ENCODE data around the gene ENTHD1. TPM values are rescaled to one million over a fixed set of nuclear protein-coding genes. Genes with fewer than 3 reads are reported as not detected.

Gene ENTHD1
- total RNA-seq, 2 experiments from 2014 or later, result 0.34 TPM

- ATAC-seq, result no peak
- intact Hi-C loops (cut with micrococcal nuclease), result no loop called here
- H3K27ac Mint-ChIP-seq, result no peak overlapping the region
- no peak overlapping the region for H3K4me3 Mint-ChIP-seq
- TF ChIP-seq CTCF (IDR thresholded peaks at IDR 0.05), result no peak
- no peaks in the 10 kb centered on the region for H3K9me3 Mint-ChIP-seq
- no peaks in the 10 kb centered on the region for H3K4me1 Mint-ChIP-seq (ENCODE audit: low read depth)
- H3K27me3 Mint-ChIP-seq, result peaks cover 3% of the 10 kb centered on the region
- ChIA-PET CTCF (interaction anchor here (1.5 kb wide), 1 partner anchor 164 kb away, joined by 3 read pairs; no protein-coding TSS in a partner anchor), POLR2A (no interaction called here)
- DNase-seq, result no peak
- no peaks in the 10 kb centered on the region for H3K36me3 Mint-ChIP-seq (ENCODE audit: low read depth)
Measured at GRCh38 chr22:39707816-39708215, 185.7 kb downstream of the ENTHD1 start.

- intact Hi-C loops (cut with micrococcal nuclease), result no loop called here
- ATAC-seq (no peak), DNase-seq (no peak)
- no peak for TF ChIP-seq CTCF (IDR thresholded peaks at IDR 0.05)
- Mint-ChIP-seq H3K4me3 (no peak overlapping the region), H3K9me3 (no peaks in the 10 kb centered on the region), H3K27me3 (peaks cover 3% of the 10 kb centered on the region), H3K36me3 (ENCODE audit: low read depth) (no peaks in the 10 kb centered on the region), H3K27ac (no peak overlapping the region), H3K4me1 (ENCODE audit: low read depth) (no peaks in the 10 kb centered on the region)
- ChIA-PET POLR2A (no interaction called here), CTCF (interaction anchor here (1.5 kb wide), 1 partner anchor 164 kb away, joined by 3 read pairs; no protein-coding TSS in a partner anchor)
Measured at GRCh38 chr22:39707351-39707750, 186.2 kb downstream of the ENTHD1 start.

GRCh38 chr22:39706376-39707140 lies 187.0 kb downstream of the ENTHD1 start:
- intact Hi-C loops (cut with micrococcal nuclease), result no loop called here
- Mint-ChIP-seq H3K27ac (no peak overlapping the region), H3K36me3 (ENCODE audit: low read depth) (no peaks in the 10 kb centered on the region), H3K4me3 (no peak overlapping the region), H3K9me3 (no peaks in the 10 kb centered on the region), H3K4me1 (ENCODE audit: low read depth) (no peaks in the 10 kb centered on the region), H3K27me3 (peaks cover 3% of the 10 kb centered on the region)
- ChIA-PET CTCF (interaction anchor here (1.5 kb wide), 1 partner anchor 163 kb away, joined by 3 read pairs; no protein-coding TSS in a partner anchor), POLR2A (no interaction called here)
- TF ChIP-seq CTCF (IDR thresholded peaks at IDR 0.05), result no peak
- DNase-seq (no peak), ATAC-seq (no peak)

GRCh38 chr22:39705386-39705785 lies 188.2 kb downstream of the ENTHD1 start:
- TF ChIP-seq CTCF (IDR thresholded peaks at IDR 0.05), result no peak
- Mint-ChIP-seq H3K9me3 (no peaks in the 10 kb centered on the region), H3K27me3 (peaks cover 2% of the 10 kb centered on the region), H3K36me3 (ENCODE audit: low read depth) (no peaks in the 10 kb centered on the region), H3K4me1 (ENCODE audit: low read depth) (no peaks in the 10 kb centered on the region), H3K27ac (no peak overlapping the region), H3K4me3 (no peak overlapping the region)
- CTCF ChIA-PET, result no interaction called here
- POLR2A ChIA-PET, result no interaction called here
- no peak for ATAC-seq
- DNase-seq, result no peak
- intact Hi-C loops (cut with micrococcal nuclease), result no loop called here

- Mint-ChIP-seq H3K4me3 (no peak overlapping the region), H3K36me3 (ENCODE audit: low read depth) (no peaks in the 10 kb centered on the region), H3K9me3 (no peaks in the 10 kb centered on the region), H3K4me1 (ENCODE audit: low read depth) (no peaks in the 10 kb centered on the region), H3K27me3 (no peaks in the 10 kb centered on the region), H3K27ac (no peak overlapping the region)
- no peak for TF ChIP-seq CTCF (IDR thresholded peaks at IDR 0.05)
- ChIA-PET CTCF (interaction anchor here (1.5 kb wide), 1 partner anchor 101 kb away, joined by 4 read pairs; no protein-coding TSS in a partner anchor), POLR2A (interaction anchor here (0.5 kb wide), 1 partner anchor 642 kb away, joined by 3 read pairs; no protein-coding TSS in a partner anchor)
- DNase-seq, result no peak
- intact Hi-C loops (cut with micrococcal nuclease), result no loop called here
- ATAC-seq, result no peak
Measured at GRCh38 chr22:39703928-39704639, 189.5 kb downstream of the ENTHD1 start.
